ENCODE results near the gene ZNF835.

ZNF835 gene

DNA sequence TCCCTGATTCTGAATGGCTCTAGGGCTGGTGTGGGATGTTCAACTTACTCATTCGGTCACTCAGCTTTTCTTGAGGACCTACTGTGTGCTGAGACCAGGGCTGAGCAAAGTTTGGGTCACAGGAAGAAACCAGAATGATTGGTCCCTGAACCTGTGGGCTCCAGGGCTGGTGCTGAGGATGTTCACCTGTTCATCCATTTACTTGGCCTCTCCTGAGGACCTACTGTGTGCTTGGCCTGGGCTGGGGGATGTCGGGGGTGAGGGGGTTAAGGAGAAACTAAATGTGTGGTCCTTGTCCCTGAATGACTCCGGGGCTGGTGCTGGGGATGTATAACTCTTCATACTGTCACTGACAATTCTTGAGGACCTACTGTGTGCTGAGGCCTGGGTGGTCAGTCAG is 10.3 kb downstream of the ZNF835 start:
- DNase-seq: no peak

DNA sequence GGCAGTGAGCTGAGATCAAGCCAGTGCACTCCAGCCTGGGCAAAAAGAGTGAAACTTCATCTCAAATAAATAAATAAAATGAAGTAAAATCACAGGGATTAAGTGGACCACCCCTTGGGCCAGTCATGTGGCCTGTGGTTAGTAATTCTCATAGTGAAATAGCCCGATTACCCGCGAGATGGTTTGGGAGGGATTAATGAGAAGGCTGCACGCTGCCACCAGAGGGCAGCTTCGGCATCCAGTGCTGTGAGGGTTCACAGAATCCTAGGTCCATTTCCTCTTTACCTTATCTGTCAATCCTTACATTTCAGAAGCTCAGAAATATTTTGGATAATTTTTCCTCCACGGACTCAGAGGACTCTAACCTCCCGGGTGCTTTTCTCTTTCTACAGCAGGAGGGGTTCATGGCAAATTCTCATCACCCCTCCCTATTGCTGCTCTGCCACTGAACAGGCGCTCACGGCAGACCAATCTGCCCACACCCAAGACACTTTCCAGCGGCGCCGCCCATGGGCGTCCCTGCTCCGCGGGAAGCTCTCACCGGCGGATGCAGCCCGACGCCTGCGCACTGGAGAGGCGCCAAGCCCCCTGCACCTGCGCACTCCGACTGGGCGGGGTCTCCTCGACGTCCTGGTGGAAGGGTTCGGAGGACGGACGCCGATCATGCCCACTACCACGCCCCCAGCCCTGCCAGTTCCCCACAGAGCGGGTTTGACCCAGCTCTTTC is 11.0 kb downstream of the ZNF835 start:
- DNase-seq: no peak

DNA sequence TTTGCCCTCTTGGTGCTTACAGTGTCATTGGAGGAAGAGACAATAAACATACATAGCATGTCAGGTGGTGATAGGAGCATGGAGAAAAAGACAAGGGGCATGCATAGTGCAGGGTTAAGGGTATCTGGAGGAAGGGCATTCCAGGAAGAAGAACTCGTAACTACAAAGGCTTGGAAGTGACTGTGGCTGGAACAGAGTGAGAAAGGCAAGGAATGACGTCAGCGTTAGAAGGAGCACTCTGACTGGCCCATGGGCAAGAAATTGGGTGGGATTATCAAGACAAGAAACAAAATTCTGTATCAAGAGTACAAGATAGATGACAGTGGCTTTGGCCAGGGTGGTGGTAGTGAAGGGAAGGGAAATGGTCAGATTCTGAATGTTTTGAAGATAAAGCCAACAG is 17.4 kb downstream of the ZNF835 start:
- no peak for DNase-seq

DNA sequence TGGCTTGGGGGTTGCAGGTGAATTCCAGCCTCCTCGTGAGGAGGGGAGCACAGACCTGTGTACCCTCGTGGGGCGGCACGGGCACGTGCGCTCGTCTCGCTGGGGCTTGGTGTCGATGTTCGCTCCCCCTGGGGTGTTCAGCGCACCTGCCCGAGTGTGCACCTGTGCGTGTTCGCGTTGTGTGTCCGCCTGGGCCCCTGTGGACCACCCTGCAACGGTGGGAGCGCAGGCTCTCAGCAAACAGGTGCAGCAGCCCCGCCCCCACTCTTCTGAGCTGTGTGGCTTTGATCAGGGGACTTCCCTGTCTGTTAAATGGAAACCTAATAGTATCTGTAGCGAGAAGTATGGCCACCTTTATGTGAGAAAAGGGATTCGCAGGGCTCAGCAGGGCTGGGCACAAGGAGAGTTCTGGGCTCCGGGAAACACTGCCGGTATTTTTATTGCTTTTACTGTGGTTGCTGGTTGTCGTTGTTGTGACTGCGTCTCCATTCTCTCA is 28.0 kb downstream of the ZNF835 start:
- DNase-seq: no peak

DNA sequence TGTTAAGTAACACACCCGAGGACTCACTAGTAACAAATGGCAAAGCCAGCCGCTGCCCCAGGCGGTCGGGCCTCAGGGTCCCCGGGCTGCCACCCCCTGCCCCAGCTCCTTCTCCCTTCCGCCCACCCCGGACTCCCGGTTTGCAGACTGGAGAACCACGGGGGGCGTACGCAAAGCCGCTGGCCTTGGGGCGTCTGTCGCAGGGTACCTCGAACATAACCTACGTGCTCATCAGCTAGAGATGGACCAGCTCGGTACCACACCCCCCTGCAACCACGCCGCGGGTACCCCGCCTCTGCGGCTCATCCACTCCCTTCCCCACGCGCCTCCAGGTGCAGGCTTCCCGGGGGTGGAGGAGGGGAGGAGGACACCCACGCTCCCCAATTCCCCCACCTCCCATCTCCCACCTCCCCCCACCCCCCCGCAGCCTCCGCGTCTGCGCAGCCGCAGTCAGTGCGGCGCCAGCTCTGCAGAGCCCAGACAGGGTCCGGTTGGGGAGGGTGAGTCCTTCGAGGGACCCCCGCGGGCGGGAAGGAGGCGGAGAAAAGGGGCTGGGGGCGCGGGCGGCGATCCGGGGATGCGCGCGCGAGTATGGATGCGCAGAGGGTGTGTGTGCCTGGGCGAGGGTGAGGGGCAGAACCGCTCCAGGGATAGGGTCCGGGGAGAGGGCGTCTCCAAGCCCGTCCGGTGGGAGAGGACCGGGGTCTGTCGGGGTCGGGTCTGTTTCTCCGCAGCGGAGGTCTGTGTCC is 28.7 kb downstream of the ZNF835 start, which contains the start of gene SMIM17:
SMIM17 (plus strand) TSS at position 449 of the 749 bp plus-strand sequence. CDS start 2,509 bp downstream, outside the sequence.
- DNase-seq: no peak

DNA sequence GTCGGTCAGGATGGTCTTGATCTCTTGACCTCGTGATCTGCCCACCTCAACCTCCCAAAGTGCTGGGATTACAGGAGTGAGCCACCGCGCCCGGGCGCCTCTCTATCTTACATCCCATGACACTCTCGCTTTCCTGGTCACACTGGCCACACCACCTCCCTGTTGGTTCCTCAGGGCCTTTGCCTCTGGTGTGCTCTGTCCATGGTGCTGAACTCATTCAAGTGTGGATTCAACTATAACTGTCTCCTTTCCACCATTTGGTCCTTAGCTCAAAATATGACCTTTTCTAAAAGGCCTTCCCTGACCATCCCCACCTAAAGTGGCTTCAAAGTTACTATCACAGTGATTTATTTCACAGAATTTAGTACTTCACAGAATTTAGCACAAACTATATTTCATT is 32.3 kb downstream of the ZNF835 start:
- no peak for DNase-seq

DNA sequence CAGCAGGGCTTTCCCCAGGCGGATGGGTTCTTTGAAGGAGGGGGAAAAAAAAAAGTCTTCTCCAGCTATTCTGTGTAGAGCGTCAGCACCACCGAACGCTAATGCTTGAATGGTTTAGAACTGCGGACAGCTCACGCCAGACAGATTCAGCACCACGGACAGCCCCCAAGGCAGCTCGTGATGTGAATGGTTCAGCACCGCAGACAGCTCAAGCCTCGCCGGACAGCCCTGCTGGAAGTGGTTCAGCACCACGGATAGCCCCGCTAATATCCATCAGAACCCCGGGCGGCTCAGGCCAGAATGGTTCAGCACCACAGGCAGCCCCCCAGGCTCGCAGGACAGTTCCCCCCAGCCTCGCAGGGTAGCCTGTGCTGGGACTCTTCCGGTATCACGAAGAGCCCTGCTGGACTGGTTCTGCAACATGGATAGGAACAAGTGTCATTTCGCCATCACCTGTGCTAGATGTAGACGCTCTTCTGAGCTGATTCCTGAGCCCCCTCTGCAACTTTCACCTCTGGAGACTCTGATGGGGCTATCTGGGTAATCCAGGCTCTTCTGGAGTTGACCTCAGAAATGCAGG is 33.5 kb downstream of the ZNF835 start:
- peak; percentile 63 for DNase-seq

DNA sequence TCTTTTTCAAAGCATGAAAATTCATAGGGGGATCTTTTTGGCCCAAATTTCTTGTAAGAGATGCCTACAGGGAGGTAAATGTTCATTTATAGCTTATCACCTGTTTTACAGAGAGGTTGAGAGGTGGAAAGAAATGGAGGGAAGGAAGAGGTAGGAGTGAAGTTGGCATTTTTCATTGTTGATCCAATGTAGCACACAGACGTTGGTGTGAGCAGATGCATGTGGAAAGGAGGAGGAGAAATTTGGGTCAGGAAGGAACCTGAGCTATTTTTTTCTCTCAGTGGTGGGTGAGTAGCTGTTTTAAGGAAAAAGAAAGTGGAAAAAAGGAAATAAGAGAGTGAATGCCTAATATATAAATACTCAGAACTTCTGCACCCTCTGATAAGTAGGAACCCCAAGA is 38.5 kb downstream of the ZNF835 start:
- DNase-seq: no peak

DNA sequence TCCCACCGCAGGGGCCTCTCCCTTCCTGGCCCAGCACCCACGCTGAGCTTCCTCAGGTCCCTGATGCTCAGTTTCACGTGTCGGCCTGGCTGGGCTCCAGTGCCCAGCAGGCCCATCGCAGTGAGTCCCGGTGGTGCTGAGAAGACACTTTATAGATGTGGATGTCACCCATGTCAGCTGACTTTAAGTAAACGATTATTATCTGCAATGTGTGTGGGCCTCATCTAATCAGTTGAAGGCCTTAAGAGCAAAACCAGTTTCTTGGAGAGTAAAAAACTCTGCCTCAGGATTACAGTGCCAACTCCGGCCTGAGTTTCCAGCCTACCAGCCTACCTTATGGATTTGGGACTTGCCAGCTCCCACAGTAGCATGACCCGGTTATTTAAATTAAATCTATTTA is 45.8 kb downstream of the ZNF835 start:
- no peak for DNase-seq

DNA sequence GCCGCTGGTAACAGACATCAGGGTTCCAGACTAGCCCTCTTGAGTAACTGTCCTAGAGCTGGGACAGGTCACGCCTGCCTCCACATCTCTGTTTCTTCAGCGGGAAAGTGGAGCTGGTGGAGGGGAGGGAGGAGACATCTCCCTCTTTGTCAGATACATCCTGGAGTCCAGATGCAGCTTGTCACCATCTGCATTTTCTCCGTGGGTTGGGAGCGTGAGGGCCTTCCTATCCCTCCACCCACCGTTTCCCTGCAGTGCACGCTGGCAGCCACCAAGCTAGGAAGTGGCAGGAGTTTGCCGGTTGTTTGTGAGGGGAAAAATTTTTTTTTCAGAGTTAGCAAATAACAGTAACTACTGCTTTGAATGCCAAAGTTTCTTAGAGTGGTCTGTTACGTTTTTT is 48.6 kb downstream of the ZNF835 start:
- DNase-seq: no peak

DNA sequence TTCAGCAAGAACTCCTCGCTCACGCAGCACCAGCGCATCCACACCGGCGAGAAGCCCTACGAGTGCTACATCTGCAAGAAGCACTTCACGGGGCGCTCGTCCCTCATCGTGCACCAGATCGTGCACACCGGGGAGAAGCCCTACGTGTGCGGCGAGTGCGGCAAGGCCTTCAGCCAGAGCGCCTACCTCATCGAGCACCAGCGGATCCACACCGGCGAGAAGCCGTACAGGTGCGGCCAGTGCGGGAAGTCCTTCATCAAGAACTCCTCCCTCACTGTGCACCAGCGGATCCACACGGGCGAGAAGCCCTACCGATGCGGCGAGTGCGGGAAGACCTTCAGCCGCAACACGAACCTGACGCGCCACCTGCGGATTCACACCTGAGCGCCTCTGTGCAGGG is 49.2 kb downstream of the ZNF835 start:
- DNase-seq: no peak

DNA sequence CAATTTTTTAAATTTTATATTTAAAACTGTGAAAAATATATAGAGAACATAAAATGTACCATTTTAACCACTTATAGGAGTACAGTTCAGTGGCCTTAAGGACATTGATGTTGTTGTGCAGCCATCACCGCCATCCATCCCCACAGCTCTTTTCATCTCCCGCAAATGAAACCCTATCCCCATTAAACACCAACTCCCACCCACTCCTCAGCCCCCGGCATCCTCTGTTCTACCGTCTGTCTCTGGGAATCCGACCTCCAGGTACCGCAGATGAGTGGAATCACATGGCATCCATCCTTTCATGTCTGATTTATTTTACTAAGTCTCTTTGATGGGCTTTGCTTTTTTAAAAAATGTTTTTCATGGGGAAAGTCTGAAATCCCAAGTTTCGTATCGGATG is 52.4 kb downstream of the ZNF835 start:
- no peak for DNase-seq

DNA sequence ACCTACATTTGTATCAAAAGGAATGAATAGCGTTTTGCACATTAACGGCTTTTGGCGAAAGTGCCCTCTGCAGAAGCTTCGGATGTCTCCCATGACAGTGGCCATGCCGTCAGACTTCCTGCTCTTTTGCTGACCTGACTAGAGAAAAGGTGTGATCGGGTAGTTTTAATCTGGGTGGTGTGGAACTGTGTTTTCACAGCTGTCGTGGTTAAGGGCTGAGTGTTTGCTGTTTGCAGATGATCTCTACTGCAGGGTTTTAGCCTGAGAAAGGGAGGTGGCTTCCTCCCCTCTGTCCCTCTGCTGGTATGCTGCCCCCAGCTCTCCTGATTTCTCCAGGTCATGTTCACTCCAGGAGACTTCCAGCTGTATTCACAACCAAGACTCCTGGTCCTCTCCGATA is 54.0 kb downstream of the ZNF835 start:
- no peak for DNase-seq

DNA sequence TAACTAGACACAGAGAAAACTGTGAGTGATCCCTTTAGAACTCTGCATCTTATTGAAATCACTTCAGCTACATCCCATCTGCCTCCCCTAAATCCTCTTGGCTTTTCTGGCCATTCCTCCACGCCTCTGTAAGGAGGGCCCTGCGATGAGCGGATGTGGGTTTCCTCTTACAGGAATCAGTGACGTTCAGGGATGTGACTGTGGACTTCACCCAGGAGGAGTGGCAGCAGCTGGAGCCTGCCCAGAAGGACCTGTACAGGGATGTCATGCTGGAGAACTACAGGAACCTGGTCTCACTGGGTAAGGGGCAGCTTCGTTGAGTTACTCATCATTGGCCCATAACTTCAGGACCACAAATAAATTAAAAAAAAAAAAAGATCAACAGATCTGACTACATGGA is 57.9 kb downstream of the ZNF835 start:
- no peak for DNase-seq

DNA sequence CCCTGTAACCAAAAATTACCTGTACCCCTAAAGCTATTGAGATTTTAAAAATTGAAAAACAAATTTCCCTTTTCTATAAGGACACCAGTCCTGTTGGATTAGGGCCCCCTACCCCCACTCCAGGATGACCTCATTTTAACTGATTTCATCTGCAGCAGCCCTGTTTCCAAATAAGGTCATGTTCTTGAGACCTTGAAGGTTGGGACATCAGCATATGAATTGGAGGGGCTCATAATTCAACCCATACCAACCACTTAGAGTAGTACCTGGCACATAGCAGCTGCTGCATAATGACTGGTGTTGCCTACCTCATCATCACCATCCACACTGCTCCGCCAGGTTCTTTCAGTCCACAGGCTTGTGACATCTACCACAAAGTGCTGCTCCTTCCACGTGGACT is 58.8 kb downstream of the ZNF835 start:
- DNase-seq: no peak

Measured in kidney glomerular epithelial cell (primary cell).